ENCODE results near the gene PTPN4.

The PTPN4 gene

DNA sequence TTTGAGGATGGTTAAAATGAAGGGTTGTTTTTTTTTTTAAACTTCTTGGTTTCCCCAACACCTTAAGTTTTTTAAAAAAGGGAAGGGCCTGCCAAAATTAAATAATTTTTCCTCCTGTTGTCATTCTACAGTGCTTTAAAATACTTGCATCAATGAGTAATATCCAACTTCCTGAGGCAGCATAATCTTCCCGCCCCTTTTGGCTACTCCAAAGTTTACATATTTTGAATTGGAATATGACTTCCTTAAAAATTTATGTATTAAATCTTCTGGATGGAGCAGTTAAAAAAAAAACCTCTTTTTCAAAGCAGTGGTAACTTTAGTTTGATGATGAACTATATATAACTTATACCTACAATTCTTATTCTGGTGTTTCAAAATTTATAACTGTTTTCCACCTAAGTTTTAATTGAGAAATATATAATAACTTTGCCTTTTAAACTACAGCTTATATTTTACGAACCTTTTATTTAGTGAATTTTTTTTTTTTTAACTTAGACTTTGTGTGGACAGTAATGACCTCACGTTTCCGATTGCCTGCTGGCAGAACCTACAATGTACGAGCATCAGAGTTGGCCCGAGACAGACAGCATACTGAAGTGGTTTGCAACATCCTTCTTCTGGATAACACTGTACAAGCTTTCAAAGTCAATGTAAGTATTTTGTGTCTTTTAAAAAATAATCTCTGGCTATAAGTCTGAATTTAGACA lies 49.8 kb downstream of the PTPN4 start:
- peak; percentile 56 for DNase-seq (ENCODE audit: low spot score)

DNA sequence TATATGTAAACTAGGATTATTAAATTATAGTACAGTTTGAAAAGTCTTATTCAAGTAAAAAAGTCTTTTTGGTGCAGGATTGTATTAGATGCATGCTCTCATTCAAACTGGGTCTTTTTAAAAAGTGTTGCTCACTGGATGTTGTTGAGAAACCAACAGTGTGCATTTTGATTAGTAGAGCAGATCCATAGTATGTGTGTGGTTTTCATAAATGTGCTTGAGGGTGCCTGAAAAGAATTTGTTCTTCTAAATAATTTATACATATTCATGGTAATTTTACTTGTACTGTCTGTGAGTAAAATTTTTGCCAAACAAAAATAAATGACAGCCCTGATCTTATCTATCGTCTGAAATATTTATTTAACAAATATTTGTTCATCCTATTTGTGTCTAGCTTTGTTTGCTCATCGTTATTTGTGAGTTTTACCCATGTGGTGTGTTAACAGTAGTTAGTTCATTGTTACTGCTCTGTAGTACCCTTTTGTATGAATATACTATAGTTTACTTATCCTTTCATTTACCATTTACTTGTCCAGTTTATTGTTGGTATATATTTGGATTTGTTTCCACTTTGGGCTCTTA lies 50.4 kb downstream of the PTPN4 start:
- no peak for DNase-seq (ENCODE audit: low spot score)

DNA sequence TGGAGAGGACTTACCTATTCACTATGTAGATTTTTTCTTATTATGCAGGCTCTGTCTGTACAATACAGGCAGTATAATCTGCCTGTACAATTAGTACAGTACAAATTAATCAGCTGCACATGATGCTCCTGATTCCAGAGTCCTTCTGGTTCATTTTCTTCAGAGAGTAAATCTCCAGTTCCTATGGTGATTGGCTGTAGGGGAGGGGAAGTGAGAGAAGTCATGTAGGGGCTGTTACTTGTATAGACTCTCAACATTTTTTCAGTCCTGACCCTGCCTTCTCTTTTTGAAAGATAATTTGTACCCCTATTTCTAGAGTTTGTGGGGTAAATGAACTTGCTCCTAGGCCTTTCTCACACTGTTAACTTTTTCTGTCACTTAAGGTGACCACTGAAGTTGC lies 54.5 kb downstream of the PTPN4 start:
- no peak for DNase-seq (ENCODE audit: low spot score)

DNA sequence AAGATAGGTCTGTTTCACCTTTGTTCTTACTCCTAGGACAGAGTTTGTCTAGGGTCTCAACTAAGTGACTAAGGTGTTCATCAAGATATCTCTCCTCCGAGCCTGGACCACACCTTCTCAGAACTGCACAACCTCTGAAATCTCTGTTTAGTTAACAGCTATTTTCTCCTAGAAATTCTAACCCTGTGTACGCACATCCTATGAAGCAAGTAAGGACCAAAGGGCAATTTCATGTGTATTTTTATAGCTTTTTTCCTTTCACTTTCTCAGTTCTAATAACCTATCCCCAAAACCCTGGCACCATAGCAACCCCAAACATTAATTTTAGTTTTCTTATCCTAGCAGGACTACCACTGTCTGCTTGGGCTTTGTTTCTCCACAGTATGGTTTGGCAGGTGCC lies 59.1 kb downstream of the PTPN4 start:
- DNase-seq (ENCODE audit: low spot score), result no peak

DNA sequence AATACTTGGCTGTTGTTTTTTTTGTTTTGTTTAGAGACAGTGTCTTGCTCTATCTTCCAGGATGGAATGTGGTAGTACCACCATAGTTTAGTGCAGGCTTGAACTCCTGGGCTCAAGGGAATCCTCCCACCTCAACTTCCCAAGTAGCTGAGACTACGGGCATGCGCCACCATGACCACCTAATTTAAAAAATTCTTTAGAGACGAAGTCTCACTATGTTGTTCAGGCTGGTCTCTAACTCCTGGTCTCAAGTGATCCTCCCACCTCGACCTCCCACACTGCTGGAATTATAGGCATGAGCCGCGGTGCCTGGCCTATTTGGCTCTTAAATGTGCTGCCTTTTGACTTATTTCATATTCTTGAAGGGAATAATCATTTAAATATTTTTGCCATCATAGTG lies 60.1 kb downstream of the PTPN4 start:
- DNase-seq (ENCODE audit: low spot score), result no peak

DNA sequence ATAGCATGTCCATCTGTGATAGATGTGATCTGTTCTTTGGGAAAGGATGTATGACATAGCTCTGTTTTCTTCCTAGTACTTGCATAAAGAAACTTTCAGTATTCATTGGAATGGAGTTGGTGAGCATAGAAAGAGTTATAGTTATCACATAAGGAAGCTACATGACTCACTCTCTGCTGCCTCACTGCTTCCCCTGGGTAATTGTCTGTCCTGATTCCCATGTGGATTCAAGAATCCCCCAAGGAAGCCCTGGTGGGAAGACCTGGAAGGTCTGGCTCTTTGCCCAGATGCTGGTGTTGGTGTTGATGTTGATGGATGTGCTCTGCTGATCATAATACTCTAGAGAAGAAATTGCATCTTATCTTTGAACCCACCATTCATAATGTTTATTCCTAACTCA lies 60.6 kb downstream of the PTPN4 start:
- DNase-seq (ENCODE audit: low spot score), result peak; percentile 77

DNA sequence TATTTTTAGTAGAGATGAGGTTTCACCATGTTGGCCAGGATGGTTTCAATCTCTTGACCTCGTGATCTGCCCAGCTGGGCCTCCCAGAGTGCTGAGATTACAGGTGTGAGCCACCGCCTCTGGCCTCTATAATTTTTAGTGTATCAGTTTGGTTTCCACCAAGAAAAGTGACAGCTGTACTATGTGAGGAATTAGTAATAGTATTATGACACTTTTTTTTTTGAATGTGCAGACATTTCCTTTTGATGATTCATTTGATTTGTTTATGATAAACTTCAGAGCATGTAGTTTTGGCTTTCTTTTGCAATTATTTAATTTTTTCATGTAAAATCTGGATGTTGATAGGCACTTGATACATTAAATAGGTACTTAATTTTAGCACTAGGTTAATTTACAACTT lies 61.5 kb downstream of the PTPN4 start:
- no peak for DNase-seq (ENCODE audit: low spot score)

DNA sequence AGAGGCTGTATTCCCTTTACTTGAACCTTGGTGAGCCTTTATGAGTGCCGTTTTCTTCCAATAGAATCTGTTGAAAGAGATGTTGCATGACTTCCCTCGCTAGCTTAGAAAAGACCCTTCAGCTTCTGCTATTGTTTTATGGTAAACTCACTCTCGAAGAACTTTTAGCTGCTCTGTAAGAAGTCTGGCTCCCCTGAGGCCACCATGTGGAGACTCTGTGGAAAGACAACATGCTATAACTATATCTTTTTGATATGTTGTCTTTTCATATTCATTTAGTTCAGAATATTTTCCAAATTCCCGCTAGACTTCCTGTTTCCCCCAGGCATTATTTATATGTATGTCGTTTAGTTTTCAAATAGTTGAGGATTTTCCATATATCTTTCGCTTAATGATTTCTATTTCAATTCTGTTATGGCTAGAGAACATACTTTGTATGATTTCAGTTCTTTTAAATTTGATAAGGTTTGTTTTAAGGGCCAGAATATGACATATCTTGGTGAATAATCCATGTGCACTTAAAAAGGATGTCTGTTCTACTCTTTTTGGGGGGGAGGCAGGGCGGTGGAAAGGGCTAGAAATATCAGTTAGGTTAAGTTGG lies 64.1 kb downstream of the PTPN4 start:
- DNase-seq (ENCODE audit: low spot score), result peak; percentile 71

DNA sequence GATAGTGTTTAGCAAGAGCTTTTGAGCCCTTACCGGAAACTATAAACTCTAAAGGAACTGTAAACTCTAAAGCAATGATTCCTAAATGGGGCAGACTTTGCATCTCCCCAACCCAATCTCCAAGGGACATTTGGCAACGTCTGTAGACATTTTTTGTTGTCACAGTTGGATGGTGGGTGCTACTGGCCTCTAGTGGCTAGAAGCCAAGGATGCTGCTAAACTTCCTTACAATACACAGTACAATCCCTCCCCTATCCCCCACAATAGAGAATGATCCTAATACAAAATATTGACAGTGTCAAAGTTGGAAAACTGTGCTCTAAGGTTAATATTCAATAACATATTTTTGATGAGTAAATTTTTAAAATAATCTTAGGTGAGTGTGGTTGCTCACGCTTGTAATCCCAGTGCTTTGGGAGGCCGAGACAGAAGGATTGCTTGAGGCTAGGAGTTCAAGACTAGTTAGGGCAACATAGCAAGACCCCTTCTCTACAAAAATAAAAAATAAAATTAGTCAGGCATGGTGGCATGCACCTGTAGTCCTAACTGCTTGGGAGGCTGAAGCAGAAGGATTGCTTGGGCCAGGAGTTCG lies 66.7 kb downstream of the PTPN4 start:
- DNase-seq (ENCODE audit: low spot score), result peak; percentile 14

DNA sequence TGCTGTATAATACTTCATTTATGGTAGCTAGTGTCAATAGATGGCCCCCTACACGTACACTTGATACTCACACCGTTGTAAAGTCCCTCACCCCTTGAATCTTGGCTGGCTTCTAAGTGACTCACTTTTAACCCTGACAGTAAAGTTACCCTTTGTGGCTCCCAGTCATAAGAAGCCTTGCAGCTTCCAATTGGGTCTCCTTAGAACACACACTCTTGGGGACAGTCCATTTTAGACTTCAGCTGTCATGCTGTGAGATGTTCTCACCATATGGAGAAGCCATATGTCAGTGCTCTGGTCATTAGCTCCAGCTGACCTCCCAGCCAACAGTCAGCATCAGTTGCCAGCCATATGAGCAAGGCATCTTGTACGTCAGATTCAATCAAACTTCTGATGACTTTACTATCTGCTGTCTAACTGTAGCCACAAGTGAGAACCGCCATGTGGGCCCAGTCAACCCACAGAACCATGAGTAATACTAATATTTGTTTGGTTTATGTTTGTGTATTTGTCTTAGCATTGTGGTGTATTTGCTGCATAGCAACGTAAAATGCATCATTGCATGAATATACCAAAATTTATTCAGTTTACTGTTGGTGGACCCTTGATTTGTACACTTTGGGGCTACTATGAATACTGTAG lies 68.3 kb downstream of the PTPN4 start:
- DNase-seq (ENCODE audit: low spot score), result no peak

DNA sequence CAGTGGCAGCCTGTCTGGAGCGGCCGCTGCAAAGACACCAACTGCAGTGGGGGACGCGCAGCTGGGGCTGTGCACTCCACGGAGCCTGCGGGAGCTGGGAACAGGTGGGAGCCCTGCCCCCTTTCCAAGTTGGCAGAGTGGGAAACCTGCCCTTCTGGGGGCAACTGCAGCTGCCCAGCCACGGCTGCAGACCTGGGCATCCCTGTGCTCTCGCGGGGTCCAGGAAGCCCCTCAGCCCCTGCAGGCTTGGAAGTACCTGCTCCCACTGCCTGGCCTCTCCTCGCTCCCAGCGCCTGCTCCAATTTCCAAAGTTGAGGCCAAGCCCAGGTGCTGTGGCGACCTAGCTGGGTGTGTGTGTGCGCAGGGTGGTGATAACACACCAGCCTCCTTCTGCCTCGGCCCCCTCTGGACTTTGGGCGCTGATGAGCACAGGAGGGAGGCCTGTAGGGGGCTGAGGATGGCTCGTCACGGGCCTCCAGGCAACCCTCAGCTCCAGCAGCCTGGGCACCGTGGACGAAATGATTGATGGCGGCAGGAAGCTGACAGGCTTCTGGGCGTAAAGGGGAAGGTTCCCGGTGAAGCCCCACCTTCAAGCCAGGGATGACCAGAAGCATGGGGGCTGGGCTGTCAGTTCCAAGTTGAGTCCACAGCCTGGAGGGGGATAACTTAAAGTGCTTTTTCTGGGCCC lies 76.9 kb downstream of the PTPN4 start:
- DNase-seq (ENCODE audit: low spot score), result no peak

DNA sequence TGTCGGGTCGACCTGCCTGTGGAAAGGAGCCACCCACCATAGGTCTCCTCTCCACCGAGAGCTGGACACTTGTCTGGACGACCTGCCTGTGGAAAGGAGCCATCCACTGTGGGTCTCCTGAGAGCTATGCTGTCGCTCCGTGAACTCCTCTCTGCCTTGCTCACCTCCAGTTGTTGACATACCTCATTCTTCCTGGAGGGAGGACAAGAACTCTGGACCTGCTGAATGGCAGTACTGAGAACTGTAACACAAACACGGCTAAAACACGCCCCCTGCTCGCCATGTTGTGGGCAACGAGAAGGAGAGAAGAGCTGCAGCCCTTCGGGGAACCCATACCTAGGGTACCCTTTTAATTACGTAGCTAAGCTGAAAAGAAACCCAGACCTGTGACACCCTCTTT lies 77.6 kb downstream of the PTPN4 start:
- DNase-seq (ENCODE audit: low spot score), result no peak

DNA sequence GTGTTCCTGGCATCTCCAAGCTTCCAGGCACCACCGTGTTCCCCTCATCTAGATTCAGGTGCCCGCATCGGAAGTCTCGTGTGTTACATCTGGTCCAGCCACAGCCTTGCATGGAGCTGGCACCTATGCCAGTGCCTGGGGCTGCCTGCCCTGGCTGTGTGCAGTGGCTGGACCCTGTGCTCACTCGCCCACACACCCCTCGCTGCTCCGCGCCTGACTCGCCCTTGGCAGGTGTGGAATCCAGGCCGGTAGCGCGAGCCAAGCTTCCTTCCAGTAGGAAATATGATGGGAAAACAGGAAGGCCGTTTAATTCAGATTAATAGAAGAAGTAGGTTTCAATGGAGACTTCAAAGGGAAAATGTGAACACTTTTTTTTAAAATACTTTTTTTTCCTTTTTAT lies 78.0 kb downstream of the PTPN4 start:
- DNase-seq (ENCODE audit: low spot score), result no peak

DNA sequence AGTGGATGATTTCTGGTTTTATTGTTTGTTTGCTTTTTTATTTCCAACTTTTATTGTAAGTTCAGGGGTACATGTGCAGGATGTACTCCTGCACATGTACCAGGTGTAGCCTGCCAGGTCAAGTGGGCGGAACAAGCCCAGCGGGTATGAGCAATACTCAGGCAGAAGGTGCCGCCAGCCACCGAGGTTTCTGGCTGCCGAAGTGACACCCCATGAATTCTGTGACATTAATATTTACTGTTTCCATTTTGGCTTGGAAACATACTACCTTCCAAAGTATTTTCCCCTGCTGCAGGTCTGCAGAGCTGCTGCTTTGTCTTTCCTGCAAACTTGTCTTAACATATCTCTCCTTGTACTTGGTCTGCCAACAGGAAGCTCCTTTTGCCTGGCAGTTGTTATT lies 78.5 kb downstream of the PTPN4 start:
- DNase-seq (ENCODE audit: low spot score), result no peak

DNA sequence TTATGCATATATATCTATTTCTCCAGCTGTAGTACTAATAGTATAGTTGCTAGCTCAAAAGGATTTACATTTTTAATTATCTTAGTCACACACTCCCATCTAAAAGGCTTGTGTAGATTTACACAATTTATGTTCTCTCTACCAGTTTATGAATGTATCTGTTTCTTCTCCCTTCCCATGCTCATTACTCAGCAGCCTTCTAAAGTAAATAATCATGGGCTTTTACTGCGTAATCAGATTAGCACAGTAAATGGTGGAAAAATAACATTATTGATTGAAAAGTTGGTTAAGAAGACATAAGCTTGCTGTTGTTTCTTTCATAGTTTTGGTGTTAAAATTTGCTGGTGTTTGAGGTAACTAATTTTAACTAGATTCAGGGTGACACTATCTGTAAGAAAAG lies 81.8 kb downstream of the PTPN4 start:
- no peak for DNase-seq (ENCODE audit: low spot score)

DNA sequence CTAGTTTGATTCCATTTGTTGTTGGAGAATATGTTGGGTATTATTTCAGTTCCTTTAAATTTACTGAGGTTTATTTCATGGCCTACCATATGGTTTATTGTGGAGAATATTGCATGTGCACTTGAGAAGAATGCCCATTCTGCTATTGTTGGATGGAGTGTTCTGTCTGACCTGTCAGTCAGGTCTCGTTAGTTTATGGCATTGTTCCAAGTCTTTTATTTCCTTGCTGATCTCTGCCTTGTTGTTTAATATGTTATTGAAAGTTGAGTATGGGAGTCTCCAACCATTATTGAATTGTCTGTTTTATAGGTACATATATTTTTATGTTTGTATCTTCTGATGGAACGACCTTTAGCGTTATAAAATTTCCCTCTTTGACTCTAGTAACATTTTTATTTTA lies 86.3 kb downstream of the PTPN4 start:
- DNase-seq (ENCODE audit: low spot score), result no peak

DNA sequence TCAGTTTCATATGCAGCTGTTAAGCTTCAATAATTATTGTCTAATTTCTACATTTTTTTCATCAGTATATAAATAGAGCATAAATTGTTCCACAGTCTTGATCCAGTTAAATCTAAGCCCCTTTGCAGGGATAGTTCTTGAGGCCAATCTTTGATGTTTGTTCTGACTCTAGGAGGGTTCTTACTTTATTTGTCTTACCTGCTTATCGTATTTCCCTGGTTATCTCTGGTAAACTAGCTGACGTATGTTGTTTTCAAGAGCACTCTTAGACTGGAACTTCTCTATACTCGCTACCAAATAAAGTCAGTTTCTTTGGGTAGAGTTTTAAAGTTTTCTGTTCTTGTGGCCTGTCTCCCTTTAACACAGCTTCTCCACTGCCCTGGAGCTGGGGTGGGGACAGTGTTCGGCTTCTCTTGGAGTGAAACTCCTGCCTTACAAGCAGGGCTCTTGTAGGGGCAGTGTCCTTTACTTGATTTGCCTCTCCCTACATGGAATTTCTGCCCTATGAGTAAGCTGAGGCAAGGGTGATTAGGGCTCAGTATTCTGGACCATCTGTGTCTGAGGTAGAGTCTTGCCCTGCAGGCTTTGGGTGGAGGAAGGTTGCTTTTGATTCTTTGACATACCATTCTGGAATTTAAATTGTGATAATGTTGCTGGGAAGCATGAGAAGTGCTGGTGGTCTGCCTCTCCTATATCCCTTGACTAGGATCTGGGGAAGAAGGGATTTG lies 90.3 kb downstream of the PTPN4 start:
- no peak for DNase-seq (ENCODE audit: low spot score)

DNA sequence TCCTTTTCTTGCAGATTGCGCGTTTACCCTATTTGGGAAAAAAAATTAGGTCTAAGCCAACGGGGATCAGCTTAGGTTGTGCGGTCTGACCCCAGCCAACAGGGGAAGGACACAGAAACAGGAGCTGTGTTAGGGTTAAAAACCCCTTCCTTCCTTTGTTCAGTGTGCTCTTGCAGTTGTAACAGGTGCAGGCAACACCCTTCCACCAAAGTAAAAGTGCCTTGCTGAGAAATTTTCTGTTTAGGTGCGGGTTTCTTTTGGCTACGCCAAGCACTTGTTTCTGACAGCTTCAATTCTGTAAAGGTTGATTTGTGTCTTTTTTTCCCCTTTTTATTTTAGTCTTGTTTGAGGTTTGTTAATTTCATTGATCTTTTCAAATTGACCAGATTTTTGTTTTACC lies 92.5 kb downstream of the PTPN4 start:
- DNase-seq (ENCODE audit: low spot score), result no peak

DNA sequence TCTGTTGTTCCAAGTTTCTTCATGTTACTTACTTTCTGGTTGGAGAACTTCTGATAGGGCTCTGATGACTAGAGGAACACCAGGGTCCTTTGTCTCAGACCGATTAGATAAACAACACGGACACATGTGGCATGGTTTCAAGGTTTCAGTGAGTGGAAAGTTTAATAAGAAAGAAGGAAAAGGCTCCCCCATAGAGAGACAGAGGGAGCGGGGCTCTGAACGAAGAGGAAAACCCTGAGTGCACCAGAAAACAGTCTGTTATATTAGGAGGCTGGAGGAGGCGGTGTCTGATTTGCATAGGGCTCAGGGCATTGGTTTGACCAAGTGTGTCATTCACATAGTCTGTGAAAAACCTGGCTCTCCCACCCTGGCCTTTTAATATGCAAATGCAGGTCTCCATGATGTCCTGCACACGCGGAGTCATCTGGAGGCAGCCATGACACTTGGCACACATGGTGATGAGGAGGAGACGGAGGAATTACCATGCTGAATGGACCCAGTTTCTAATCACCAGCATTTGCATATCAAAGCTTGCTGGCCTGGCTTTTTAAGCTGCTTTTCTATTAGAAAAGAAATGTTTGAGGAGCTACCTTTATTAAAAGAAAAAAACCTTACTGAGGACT lies 94.2 kb downstream of the PTPN4 start:
- no peak for DNase-seq (ENCODE audit: low spot score)

DNA sequence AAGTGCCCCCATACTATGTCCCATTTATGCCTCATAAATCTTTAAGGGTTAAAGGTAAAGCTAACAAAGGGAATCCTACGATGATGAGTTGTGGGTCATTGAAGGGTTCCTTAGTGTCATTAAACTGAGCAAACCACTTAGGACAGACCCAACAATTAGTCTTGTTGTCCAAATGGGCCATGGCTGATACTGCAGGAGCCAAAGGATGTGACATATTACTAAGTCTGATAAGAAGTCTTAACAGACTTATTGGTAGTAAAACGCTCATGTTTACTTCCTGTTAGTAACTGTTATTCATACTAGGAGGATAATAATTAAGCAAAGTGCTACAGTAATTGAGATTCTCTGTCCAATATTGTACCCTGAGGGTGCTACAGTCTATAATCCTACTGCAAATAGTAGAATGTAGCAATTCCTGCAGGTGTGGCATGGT lies 96.8 kb downstream of the PTPN4 start:
- DNase-seq (ENCODE audit: low spot score), result no peak

DNA sequence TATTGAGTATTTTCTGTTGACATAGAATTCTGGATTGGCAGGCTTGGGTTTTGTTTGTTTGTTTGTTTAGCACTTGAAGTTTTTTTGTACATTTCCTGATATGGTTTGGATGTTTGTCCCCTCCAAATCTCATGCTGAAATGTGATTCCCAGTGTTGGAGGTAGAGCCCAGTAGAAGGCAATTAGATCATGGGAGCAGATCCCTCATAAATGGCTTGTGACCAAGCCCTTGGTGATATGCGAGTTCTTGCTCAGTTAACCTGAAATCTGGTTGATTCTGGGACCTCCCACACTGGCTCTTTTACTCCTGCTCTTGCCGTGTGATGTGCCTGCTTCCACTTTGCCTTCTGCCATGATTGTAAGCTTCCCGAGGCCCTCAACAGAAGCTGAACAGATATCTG lies 98.0 kb downstream of the PTPN4 start:
- DNase-seq (ENCODE audit: low spot score), result no peak
